GM06990 (cell line): ENCODE measurements around the gene ZNF32.

ENCODE experiments used
- DNase-seq: peaks from one replicate; pipeline ENCODE4 v3.0.0-alpha.2; 2011; ENCODE audit not compliant: insufficient read length; ENCODE audit errors: extremely low read depth
- H3K27me3 ChIP-seq: replicated peaks from 2 replicates; pipeline ENCODE4 v1.6.0; 2011; ENCODE audit warnings: low read length; ENCODE audit not compliant: control insufficient read depth, insufficient read depth
- H3K36me3 ChIP-seq: 2 replicates; pipeline ENCODE4 v1.5.1; 2011; ENCODE audit warnings: low read length; ENCODE audit not compliant: control insufficient read depth, insufficient read depth
- H3K4me3 ChIP-seq: replicated peaks from 2 replicates; pipeline ENCODE4 v1.5.1; 2011; ENCODE audit warnings: low read depth, mild to moderate bottlenecking, control low read depth, low read length
- TF ChIP-seq, protein P1 (sequence below): IDR thresholded peaks from 2 replicates; pipeline ENCODE4 v1.5.1; 2011; ENCODE audit warnings: low read length, control low read depth, mild to moderate bottlenecking, inconsistent platforms; ENCODE audit not compliant: insufficient read depth, poor library complexity, severe bottlenecking

Gene ZNF32

GRCh38 chr10:43648398-43649184 lies at the start of gene ZNF32:
ZNF32 (minus strand) TSS chr10:43648881; CDS start chr10:43646133, 2,748 bp downstream.
- no peaks in the 10 kb centered on the region for H3K27me3 ChIP-seq
- H3K36me3 ChIP-seq: peaks cover 7% of the 10 kb centered on the region
- TF ChIP-seq, protein P1, sequence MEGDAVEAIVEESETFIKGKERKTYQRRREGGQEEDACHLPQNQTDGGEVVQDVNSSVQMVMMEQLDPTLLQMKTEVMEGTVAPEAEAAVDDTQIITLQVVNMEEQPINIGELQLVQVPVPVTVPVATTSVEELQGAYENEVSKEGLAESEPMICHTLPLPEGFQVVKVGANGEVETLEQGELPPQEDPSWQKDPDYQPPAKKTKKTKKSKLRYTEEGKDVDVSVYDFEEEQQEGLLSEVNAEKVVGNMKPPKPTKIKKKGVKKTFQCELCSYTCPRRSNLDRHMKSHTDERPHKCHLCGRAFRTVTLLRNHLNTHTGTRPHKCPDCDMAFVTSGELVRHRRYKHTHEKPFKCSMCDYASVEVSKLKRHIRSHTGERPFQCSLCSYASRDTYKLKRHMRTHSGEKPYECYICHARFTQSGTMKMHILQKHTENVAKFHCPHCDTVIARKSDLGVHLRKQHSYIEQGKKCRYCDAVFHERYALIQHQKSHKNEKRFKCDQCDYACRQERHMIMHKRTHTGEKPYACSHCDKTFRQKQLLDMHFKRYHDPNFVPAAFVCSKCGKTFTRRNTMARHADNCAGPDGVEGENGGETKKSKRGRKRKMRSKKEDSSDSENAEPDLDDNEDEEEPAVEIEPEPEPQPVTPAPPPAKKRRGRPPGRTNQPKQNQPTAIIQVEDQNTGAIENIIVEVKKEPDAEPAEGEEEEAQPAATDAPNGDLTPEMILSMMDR: no peak
- DNase-seq: peak; percentile 88
- H3K4me3 ChIP-seq: peak within 1 kb of the TSS; percentile 76

DNA sequence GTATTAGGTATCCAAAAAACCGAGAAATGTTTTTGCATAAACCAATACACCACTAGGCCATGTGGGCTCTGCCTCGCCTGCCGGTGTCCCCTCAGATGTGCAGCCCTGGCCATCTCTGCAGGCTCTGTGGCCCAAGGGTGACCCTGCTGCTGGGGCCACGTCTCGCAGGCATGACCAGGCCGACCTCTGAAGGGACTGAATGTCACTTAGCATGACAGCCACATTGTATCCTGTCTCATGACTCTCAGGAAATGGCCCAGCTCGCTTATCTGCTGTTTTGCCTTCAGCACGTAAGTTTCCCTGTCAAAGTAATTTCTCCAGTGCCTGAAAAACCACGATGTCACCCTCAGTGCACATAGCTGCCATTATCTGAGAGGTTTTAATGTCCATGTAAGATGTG lies 49.5 kb upstream of the ZNF32 start:
- no peak for DNase-seq
- H3K4me3 ChIP-seq: no peak overlapping the region
- no peaks in the 10 kb centered on the region; the same call in none of the 2 replicates for H3K27me3 ChIP-seq
- TF ChIP-seq, protein P1: no peak
- H3K36me3 ChIP-seq: no peaks in the 10 kb centered on the region

GRCh38 chr10:43696909-43697483 lies 48.3 kb upstream of the ZNF32 start:
- TF ChIP-seq, protein P1: no peak

GRCh38 chr10:43695730-43696129 lies 47.0 kb upstream of the ZNF32 start:
- no peaks in the 10 kb centered on the region for H3K36me3 ChIP-seq
- no peak overlapping the region for H3K4me3 ChIP-seq
- DNase-seq: no peak
- peaks cover 2% of the 10 kb centered on the region for H3K27me3 ChIP-seq
- TF ChIP-seq, protein P1: no peak

More at GRCh38 chr10:43696909-43697483, 48.3 kb upstream of the ZNF32 start:
- no peak overlapping the region for H3K4me3 ChIP-seq
- H3K27me3 ChIP-seq: peaks cover 2% of the 10 kb centered on the region
- DNase-seq: no peak
- H3K36me3 ChIP-seq: no peaks in the 10 kb centered on the region

DNA sequence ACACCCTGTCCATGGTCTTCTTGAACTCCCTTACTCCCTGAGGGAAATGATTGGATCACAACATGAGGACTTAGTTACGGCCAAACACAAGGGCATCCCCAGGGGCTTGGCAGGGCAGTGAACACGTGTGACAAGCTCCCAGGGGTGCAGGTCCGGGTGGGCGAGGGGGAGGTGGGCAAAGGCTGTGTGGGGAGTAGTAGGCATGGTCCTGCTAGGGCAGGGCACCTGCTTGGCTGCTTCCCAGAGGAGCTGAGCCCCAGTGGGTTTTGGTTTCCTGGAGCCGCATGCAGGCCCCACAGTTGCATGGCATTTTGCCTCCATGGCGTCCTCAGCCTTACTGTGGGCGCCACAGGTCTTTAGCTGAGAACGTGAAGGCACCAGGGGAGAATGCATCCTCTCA lies 46.6 kb upstream of the ZNF32 start:
- H3K4me3 ChIP-seq: no peak overlapping the region
- DNase-seq: no peak
- TF ChIP-seq, protein P1: no peak
- H3K27me3 ChIP-seq: peaks cover 2% of the 10 kb centered on the region
- no peaks in the 10 kb centered on the region for H3K36me3 ChIP-seq
